MM.1S (cell line): ENCODE data around the gene GRAMD1B.

Source experiments
- DNase-seq: peaks from one replicate; pipeline ENCODE4 v3.0.0-alpha.2; 2015
- H2AFZ ChIP-seq: fragments of 300-600 bp; sonication (generic); 2 replicates; pipeline ENCODE4 v1.6.0; 2016; ENCODE audit warnings: antibody characterized with exemption, low read length
- H3F3A ChIP-seq: fragments of 300-600 bp; sonication (generic); 2 replicates; pipeline ENCODE4 v1.6.1; 2016; ENCODE audit warnings: mild to moderate bottlenecking, antibody characterized with exemption, low read length, moderate library complexity, mixed read lengths; ENCODE audit not compliant: insufficient read depth
- H3K27ac ChIP-seq: fragments of 300-600 bp; sonication (generic); 2 replicates; pipeline ENCODE4 v1.5.1; 2016; ENCODE audit warnings: mild to moderate bottlenecking, low read length
- H3K27me3 ChIP-seq: fragments of 300-600 bp; sonication (generic); replicated peaks from 2 replicates; pipeline ENCODE4 v1.6.0; 2016; ENCODE audit warnings: low read length; ENCODE audit not compliant: insufficient read depth
- H3K36me3 ChIP-seq: fragments of 300-600 bp; sonication (generic); replicated peaks from 2 replicates; pipeline ENCODE4 v1.6.1; 2016; ENCODE audit warnings: mild to moderate bottlenecking, low read length, mixed read lengths; ENCODE audit not compliant: insufficient read depth
- H3K4me1 ChIP-seq: fragments of 300-600 bp; sonication (generic); 2 replicates; pipeline ENCODE4 v1.6.1; 2016; ENCODE audit warnings: low read length, mixed read lengths
- H3K4me2 ChIP-seq: fragments of 300-600 bp; sonication (generic); 2 replicates; pipeline ENCODE4 v1.6.0; 2016; ENCODE audit warnings: low read depth, low read length
- H3K4me3 ChIP-seq: fragments of 300-600 bp; sonication (generic); 2 replicates; pipeline ENCODE4 v1.5.1; 2016; ENCODE audit warnings: low read length, mixed read lengths
- H3K79me2 ChIP-seq: fragments of 300-600 bp; sonication (generic); 2 replicates; pipeline ENCODE4 v1.6.1; 2016; ENCODE audit warnings: mixed run types, low read length, mixed read lengths
- H3K9ac ChIP-seq: fragments of 300-600 bp; sonication (generic); 2 replicates; pipeline ENCODE4 v1.6.1; 2016; ENCODE audit warnings: low read length, mixed read lengths
- H3K9me2 ChIP-seq: fragments of 300-600 bp; sonication (generic); replicated peaks from 2 replicates; pipeline ENCODE4 v1.6.1; 2016; ENCODE audit warnings: mild to moderate bottlenecking, low read length, mixed read lengths; ENCODE audit not compliant: insufficient read depth
- H3K9me3 ChIP-seq: fragments of 300-600 bp; sonication (generic); replicated peaks from 2 replicates; pipeline ENCODE4 v1.6.1; 2016; ENCODE audit warnings: mild to moderate bottlenecking, low read length, mixed read lengths; ENCODE audit not compliant: insufficient read depth
- H4K20me1 ChIP-seq: fragments of 300-600 bp; sonication (generic); 2 replicates; pipeline ENCODE4 v1.6.1; 2016; ENCODE audit warnings: mild to moderate bottlenecking, low read length, moderate library complexity, mixed read lengths; ENCODE audit not compliant: insufficient read depth
- CTCF ChIP-seq: fragments of 300-600 bp; sonication (generic); IDR thresholded peaks from 2 replicates; pipeline ENCODE4 v1.5.1; 2016; ENCODE audit warnings: antibody characterized with exemption, low read length, mixed read lengths
- EZH2 ChIP-seq: fragments of 300-600 bp; sonication (generic); optimal IDR thresholded peaks from 2 replicates; pipeline ENCODE3; 2017; ENCODE audit warnings: low read depth, mild to moderate bottlenecking, antibody characterized with exemption, low read length, mixed read lengths
- EZH2phosphoT487 ChIP-seq: fragments of 300-600 bp; sonication (generic); IDR thresholded peaks from 2 replicates; pipeline ENCODE4 v1.6.1; 2018; ENCODE audit warnings: antibody characterized with exemption, low read length

GRAMD1B gene

GRCh38 chr11:123409456-123410217 lies 20.4 kb upstream of the GRAMD1B start:
- DNase-seq = no peak
- H3K4me3 ChIP-seq = no peak overlapping the region
- no peak overlapping the region for H3K27ac ChIP-seq
- H3K4me1 ChIP-seq = peaks cover 9% of the 10 kb centered on the region; the same call in 1 of the 2 replicates
- H4K20me1 ChIP-seq = no peaks in the 10 kb centered on the region
- no peak overlapping the region for H2AFZ ChIP-seq
- no peaks in the 10 kb centered on the region for H3K9me3 ChIP-seq
- no peaks in the 10 kb centered on the region for H3K79me2 ChIP-seq
- H3F3A ChIP-seq = peaks cover 5% of the 10 kb centered on the region; the same call in 1 of the 2 replicates
- no peaks in the 10 kb centered on the region for H3K36me3 ChIP-seq
- H3K9ac ChIP-seq = no peak overlapping the region
- peaks cover 8% of the 10 kb centered on the region; the same call in 1 of the 2 replicates for H3K27me3 ChIP-seq
- no peak for TF ChIP-seq EZH2
- no peak for TF ChIP-seq EZH2phosphoT487
- TF ChIP-seq CTCF = no peak
- no peak overlapping the region for H3K4me2 ChIP-seq
- H3K9me2 ChIP-seq = no peaks in the 10 kb centered on the region

GRCh38 chr11:123410218-123410549 lies 19.9 kb upstream of the GRAMD1B start:
- H2AFZ ChIP-seq = no peak overlapping the region
- no peaks in the 10 kb centered on the region for H3K36me3 ChIP-seq
- no peaks in the 10 kb centered on the region for H3K9me3 ChIP-seq
- TF ChIP-seq CTCF = no peak
- no peak for TF ChIP-seq EZH2
- no peak for TF ChIP-seq EZH2phosphoT487
- H3F3A ChIP-seq = peaks cover 5% of the 10 kb centered on the region; the same call in 1 of the 2 replicates
- H3K79me2 ChIP-seq = no peaks in the 10 kb centered on the region
- no peak overlapping the region for H3K9ac ChIP-seq
- no peak overlapping the region for H3K4me2 ChIP-seq
- H3K9me2 ChIP-seq = no peaks in the 10 kb centered on the region
- no peak overlapping the region for H3K4me3 ChIP-seq
- no peak for DNase-seq
- no peaks in the 10 kb centered on the region for H4K20me1 ChIP-seq
- H3K27ac ChIP-seq = no peak overlapping the region
- H3K4me1 ChIP-seq = peaks cover 9% of the 10 kb centered on the region; the same call in 1 of the 2 replicates
- H3K27me3 ChIP-seq = peaks cover 8% of the 10 kb centered on the region; the same call in 1 of the 2 replicates

GRCh38 chr11:123413636-123414035 lies 16.4 kb upstream of the GRAMD1B start:
- Histone ChIP-seq H3K27me3 (peaks cover 5% of the 10 kb centered on the region; the same call in 1 of the 2 replicates), H2AFZ (no peak overlapping the region), H3K79me2 (no peaks in the 10 kb centered on the region), H3K9ac (no peak overlapping the region), H3K9me2 (no peaks in the 10 kb centered on the region), H3K9me3 (no peaks in the 10 kb centered on the region), H3K36me3 (no peaks in the 10 kb centered on the region), H3K4me1 (no peaks in the 10 kb centered on the region), H3K4me3 (no peak overlapping the region), H3K4me2 (no peak overlapping the region), H3F3A (no peaks in the 10 kb centered on the region), H4K20me1 (no peaks in the 10 kb centered on the region), H3K27ac (no peak overlapping the region)
- DNase-seq = no peak
- TF ChIP-seq CTCF (no peak), EZH2phosphoT487 (no peak), EZH2 (no peak)
